DND-41 (cell line): ENCODE results near the gene CTTN.

ENCODE experiments used
- ATAC-seq: fragments of 200-7000 bp; cut with Tn5 transposase; 3 replicates; pipeline ENCODE4 v1.9.1; 2021; ENCODE audit warnings: low read depth; ENCODE audit not compliant: insufficient read depth
- DNase-seq: peaks from one replicate; pipeline ENCODE4 v3.0.0-alpha.2; 2020
- H2AFZ ChIP-seq: 2 replicates; pipeline ENCODE4 v1.6.0; 2012; ENCODE audit warnings: low read depth, low read length
- H3K27ac ChIP-seq: 2 replicates; pipeline ENCODE4 v1.5.1; 2012; ENCODE audit warnings: low read length, inconsistent platforms
- H3K27me3 ChIP-seq: fragments of 200-600 bp; sonication (generic); 2 replicates; pipeline ENCODE4 v1.6.0; 2012; ENCODE audit warnings: low read length, mild to moderate bottlenecking, inconsistent platforms; ENCODE audit not compliant: insufficient read depth, poor library complexity
- H3K36me3 ChIP-seq: 2 replicates; pipeline ENCODE4 v1.5.1; 2012; ENCODE audit warnings: low read length, inconsistent platforms; ENCODE audit not compliant: insufficient read depth
- H3K4me1 ChIP-seq: 2 replicates; pipeline ENCODE4 v1.5.1; 2012; ENCODE audit warnings: mild to moderate bottlenecking, low read length; ENCODE audit not compliant: insufficient read depth
- H3K4me2 ChIP-seq: 2 replicates; pipeline ENCODE4 v1.6.0; 2012; ENCODE audit warnings: mild to moderate bottlenecking, moderate library complexity, low read length, inconsistent platforms; ENCODE audit not compliant: insufficient read depth
- H3K4me3 ChIP-seq, 2 experiments: fragments of 200-600 bp in 1 of 2; shearing (Covaris generic) in 1 of 2; 2 replicates each; pipeline ENCODE4 v1.5.1; 2012 to 2016; ENCODE audit warnings: inconsistent platforms in 2 of 2, low read length in 2 of 2, mild to moderate bottlenecking in 2 of 2, low read depth in 1 of 2, moderate library complexity in 1 of 2
- H3K79me2 ChIP-seq: 2 replicates; pipeline ENCODE4 v1.6.0; 2012; ENCODE audit warnings: low read length, inconsistent platforms; ENCODE audit not compliant: insufficient read depth
- H3K9ac ChIP-seq: 2 replicates; pipeline ENCODE4 v1.6.0; 2012; ENCODE audit warnings: low read depth, mild to moderate bottlenecking, inconsistent platforms, low read length, moderate library complexity
- H3K9me3 ChIP-seq: 2 replicates; pipeline ENCODE4 v1.5.1; 2012; ENCODE audit warnings: low read length, moderate library complexity, mild to moderate bottlenecking, inconsistent platforms; ENCODE audit not compliant: insufficient read depth, severe bottlenecking
- H4K20me1 ChIP-seq: 2 replicates; pipeline ENCODE4 v1.6.0; 2012; ENCODE audit warnings: low read length; ENCODE audit not compliant: insufficient read depth
- CTCF ChIP-seq: IDR thresholded peaks from 2 replicates; pipeline ENCODE4 v1.5.1; 2012; ENCODE audit warnings: borderline replicate concordance, low read length, moderate library complexity, mild to moderate bottlenecking; ENCODE audit not compliant: poor library complexity, severe bottlenecking; ENCODE audit errors: extremely low read depth
- EZH2 ChIP-seq: IDR thresholded peaks from 3 replicates; pipeline ENCODE4 v1.6.1; 2012; ENCODE audit warnings: borderline replicate concordance, low read depth, mild to moderate bottlenecking, moderate library complexity, low read length, inconsistent platforms; ENCODE audit not compliant: severe bottlenecking

CTTN gene

GRCh38 chr11:70381872-70382861, 16.2 kb upstream of the CTTN start:
- H3K27me3 ChIP-seq, result no peaks in the 10 kb centered on the region
- H4K20me1 ChIP-seq, result no peaks in the 10 kb centered on the region; the same call in 1 of the 2 replicates
- no peak overlapping the region for H3K4me3 ChIP-seq
- no peaks in the 10 kb centered on the region for H3K79me2 ChIP-seq
- no peak overlapping the region for H3K4me2 ChIP-seq
- H3K9me3 ChIP-seq, result no peaks in the 10 kb centered on the region
- DNase-seq (no peak), ATAC-seq (no peak)
- H3K36me3 ChIP-seq, result peaks cover 55% of the 10 kb centered on the region
- no peak overlapping the region for H3K27ac ChIP-seq
- no peak overlapping the region for H3K9ac ChIP-seq
- TF ChIP-seq EZH2, result no peak
- TF ChIP-seq CTCF, result no peak
- H3K4me1 ChIP-seq, result no peaks in the 10 kb centered on the region
- H2AFZ ChIP-seq, result no peak overlapping the region

- no peak for ATAC-seq
- Histone ChIP-seq H4K20me1 (no peaks in the 10 kb centered on the region; the same call in 1 of the 2 replicates), H3K79me2 (no peaks in the 10 kb centered on the region), H3K4me3 (no peak overlapping the region), H3K4me1 (no peaks in the 10 kb centered on the region), H2AFZ (no peak overlapping the region), H3K4me2 (no peak overlapping the region), H3K9me3 (no peaks in the 10 kb centered on the region), H3K9ac (no peak overlapping the region), H3K27ac (no peak overlapping the region), H3K36me3 (peaks cover 38% of the 10 kb centered on the region), H3K27me3 (no peaks in the 10 kb centered on the region)
- TF ChIP-seq EZH2 (no peak), CTCF (no peak)
- DNase-seq, result no peak
These were observed 14.4 kb upstream of the CTTN start for GRCh38 chr11:70383664-70384565.

- H3K36me3 ChIP-seq, result peaks cover 35% of the 10 kb centered on the region
- ATAC-seq (no peak), DNase-seq (no peak)
- no peak overlapping the region for H3K4me3 ChIP-seq
- no peak for TF ChIP-seq EZH2
- TF ChIP-seq CTCF, result no peak
- no peaks in the 10 kb centered on the region for H3K79me2 ChIP-seq
- H3K27ac ChIP-seq, result no peak overlapping the region
- H2AFZ ChIP-seq, result no peak overlapping the region
- H3K4me2 ChIP-seq, result no peak overlapping the region
- no peaks in the 10 kb centered on the region for H3K9me3 ChIP-seq
- no peaks in the 10 kb centered on the region for H3K4me1 ChIP-seq
- no peaks in the 10 kb centered on the region for H3K27me3 ChIP-seq
- no peak overlapping the region for H3K9ac ChIP-seq
- no peaks in the 10 kb centered on the region; the same call in 1 of the 2 replicates for H4K20me1 ChIP-seq
These were observed 13.7 kb upstream of the CTTN start for GRCh38 chr11:70384566-70385152.
